ENCODE results near the gene SHANK2.
A peak's percentile ranks its signal among the peaks of the same experiment; 100 is the strongest.
"Not testable (repeated sequence)": the region's sequence is repeated elsewhere in the genome, so short reads cannot be mapped to it uniquely, and the experiment has no call there.

The SHANK2 gene

DNA sequence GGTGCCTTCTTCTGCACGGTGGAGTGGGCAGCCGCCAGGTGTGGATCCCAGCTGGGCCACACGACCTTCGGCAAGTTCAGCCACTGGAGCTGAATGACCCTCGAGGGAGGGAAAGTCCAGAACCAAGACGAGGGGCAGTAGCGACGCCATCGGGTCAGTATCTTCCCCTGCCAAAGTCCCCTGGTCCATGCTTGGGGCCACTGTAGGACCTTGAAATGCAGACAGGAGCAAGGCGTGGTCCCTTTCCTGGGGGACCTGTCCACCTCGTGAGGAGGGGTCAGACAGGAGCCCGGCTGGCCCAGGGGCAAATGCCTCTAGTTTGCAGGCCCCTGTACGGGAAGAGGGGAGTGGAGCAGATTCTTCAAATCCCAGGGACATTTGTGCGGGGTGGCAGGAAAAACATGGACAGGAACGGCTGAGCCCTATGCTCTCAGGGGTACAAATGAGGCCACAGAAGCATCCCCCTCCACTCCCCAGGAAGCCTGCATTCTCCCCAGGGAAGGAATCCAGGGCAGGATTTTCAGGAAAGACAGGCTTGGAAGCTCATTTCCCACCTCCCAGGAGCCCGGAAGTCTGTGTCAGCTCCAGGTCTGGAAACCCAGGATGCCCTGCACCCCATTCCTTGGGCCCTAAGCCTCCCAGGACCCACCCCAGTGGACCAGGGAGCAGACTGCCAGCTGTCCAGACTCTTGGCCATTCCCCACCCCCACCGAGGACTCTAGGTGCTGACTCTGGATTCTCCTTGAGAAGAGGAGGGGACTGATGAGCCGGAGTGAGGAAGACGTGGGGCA, 6.6 kb downstream of the SHANK2 start:
- no peak for DNase-seq

- no peak for DNase-seq
These were observed 8.1 kb downstream of the SHANK2 start for GRCh38 chr11:71244116-71244810.

DNA sequence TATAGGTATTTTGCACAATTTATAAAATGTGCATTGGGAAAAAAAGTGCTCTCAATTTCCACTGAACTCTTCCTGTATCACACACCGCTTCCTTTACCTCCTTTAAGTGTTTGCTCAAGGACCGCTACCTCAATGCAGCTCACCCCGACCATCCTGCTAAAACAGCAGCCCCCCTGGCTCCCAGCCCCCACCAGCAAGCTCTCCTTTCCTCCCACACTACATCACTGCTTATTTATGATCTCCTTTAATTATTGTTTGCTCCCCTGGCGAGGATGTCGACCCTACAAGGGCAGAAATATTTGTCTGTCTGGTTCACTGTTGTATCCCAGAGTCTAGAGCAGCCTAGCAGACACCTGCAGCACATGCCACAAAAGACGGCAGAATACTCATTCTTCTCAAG, 10.0 kb downstream of the SHANK2 start:
- DNase-seq, result no peak

DNA sequence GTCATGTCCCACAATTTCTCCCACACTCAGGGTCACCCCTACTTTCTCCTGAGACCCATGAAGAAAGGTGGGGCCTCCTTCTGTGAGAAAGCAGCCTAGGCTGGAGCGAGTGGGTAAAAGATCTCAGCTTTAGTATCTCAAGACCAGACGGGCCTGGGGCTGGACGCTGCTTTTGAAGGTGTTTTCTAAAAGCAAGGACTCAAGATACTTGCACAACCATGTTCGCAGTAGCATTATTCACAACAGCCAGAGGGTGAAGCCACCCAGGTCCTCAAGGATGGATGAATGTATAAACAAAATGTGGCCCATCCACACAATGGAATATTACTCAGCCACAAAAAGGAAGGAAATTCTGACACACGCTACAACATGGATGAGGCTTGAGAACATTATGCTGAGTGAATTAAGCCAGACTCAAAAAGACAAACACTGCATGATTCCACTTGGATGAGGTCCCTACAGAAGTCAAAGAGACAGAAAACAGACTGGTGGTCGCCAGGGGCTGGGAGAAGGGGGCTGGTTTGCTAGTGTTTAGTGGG, 10.6 kb downstream of the SHANK2 start:
- DNase-seq, result no peak

- DNase-seq, result peak in 9 of 51 donors; percentile 5 to 60 (median 40)
These were observed 11.3 kb downstream of the SHANK2 start for GRCh38 chr11:71240865-71241691.

DNA sequence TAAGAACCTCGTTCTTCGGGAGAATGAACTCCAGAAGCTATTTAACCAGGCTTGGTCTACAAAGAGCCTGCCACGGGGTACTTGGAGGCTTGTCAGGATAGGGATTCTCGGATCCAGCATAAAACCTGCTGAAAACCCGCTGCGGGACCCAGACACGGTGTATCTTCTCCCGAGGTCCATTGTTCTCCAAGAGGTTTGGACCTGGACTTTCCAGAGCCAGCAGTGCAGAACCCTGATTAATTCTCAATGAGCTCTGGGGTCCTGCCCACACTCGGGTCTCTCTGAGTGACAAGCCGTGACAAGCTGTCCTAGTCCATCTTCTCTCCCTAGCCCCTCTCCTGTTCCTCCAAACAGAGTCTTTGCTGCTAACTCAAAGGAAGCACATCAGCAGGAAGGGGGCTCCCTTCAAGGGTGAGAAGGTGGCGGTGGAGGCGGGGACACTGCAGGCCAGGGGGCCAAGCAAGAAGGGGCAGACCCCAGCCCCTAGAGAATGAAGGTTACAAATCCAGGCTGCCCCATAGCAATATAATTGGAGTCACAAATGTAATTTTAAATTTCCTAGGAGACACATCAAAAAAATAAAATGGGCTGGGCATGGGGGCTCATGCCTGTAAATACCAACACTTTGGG, 12.2 kb downstream of the SHANK2 start:
- no peak for DNase-seq

GRCh38 chr11:71239581-71239980, 12.8 kb downstream of the SHANK2 start:
- no peak for DNase-seq

GRCh38 chr11:71238941-71239340, 13.4 kb downstream of the SHANK2 start:
- DNase-seq, result no peak

DNA sequence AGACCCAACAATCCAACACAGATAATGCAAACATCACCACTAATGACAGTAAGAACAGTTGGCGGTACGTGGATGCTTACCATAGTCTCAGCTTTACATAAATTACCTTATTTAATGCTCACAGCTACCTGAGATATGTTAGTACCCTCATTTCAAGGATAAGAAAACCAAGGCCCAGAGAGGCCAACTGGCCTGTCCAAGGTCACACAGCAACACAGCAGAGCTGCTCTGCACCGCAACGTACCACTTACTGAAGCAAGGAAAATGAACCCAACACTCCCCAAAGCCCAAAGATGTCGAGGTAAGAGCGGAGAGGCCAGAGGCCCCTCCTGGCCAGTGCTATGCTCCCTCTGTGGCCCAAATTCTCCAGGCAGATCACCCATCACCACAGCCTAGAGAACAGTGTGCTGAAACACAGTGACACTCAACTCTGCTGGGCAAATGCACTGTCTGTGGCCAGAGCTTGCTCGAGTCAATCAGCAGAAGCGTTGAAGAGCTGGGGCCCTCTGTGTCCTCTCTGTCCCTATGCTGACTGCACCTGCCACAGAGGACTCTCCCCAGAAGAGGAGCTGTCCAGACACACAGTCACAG, 14.0 kb downstream of the SHANK2 start:
- no peak for DNase-seq

- no peak for DNase-seq
These were observed 14.5 kb downstream of the SHANK2 start for GRCh38 chr11:71237853-71238252.

DNA sequence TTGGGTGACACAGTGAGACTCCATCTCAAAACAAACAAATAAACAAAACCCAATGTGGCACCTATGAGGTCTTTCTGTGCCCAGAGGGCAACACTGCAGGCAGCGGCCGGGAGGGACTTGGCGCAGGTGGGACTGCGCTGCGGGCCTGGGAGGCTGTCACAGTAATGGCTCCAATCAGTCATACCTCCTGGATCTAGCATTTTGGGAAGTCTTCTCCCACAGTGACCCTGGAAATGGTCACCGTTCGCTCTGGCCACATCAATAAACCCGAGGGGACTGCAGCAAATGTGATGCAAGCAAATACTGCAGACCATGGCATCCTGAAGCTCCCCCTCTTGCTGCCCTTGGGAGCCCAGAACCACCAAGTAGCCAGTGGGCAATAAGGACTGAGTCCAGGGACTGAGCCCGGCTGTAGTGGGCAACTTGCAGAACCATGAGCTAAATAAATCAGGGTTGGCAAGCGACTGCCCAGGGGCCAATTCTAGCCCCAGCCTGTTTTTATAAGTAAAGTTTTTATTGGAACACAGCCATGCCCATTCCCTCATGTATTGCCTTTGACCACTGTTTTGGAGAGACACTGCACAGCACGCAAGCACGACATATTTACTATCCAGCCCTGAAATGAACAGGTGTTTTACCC, 15.4 kb downstream of the SHANK2 start:
- no peak for DNase-seq

DNA sequence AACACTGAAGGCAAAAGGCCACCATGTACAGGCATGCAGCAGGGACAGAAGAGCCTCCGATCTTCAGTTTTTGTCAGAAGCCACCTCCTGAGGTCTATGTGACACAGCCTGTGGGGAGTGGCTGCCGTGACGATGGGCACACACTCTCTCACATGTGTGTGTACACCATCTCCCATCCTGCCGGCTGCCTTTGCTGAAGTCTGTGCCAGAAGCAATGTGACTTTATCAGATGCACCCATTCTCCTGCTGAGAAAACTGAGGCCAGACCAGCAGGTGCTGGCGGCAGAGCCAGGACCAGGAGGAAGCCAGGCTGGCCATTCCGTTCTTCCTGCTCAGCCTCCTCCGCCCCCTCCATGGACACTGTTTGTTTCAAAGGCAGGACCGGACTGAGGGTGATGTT, 16.7 kb downstream of the SHANK2 start:
- DNase-seq, result no peak

DNA sequence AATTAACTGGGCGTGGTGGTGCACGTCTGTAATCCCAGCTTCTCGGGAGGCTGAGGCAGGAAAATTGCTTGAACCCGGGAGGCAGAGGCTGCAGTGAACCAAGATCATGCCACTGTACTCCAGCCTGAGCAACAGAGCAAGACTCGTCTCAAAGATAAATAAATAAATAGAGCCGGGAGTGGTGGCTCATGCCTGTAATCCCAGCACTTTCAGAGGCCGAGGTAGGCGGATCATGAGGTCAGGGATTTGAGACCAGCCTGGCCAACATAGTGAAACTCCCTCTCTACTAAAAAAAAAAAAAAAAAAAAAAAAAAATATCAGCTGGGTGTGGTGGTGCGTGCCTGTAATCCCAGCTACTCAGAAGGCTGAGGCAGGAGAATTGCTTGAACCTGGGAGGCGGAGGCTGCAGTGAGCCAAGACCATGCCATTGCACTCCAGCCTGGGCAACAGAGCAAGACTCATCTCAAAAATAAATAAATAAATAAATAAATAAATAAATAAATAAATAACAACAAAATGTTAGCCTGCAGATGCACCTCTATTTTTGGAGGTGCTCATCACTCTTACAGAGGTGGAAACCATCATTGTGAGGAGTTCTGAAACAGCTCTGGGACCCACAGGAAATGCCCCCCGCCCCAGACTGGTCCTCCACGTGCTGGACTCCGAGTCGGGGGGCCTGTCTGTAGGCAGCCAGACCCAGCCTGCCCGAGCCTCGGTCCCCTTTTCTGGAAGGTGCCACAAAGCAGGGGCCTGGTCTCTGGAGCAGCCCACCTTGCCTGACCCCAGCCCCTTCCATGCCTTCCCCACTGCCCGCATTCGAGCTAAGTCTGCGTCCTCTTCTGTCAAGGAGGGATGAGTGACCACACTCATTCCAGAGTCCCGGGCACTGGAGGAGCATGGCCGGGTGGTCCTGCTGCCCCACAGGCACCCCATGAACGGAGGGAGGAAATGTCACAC, 18.2 kb downstream of the SHANK2 start:
- not testable (repeated sequence) for DNase-seq

GRCh38 chr11:71232364-71232763, 20.0 kb downstream of the SHANK2 start:
- no peak for DNase-seq

DNA sequence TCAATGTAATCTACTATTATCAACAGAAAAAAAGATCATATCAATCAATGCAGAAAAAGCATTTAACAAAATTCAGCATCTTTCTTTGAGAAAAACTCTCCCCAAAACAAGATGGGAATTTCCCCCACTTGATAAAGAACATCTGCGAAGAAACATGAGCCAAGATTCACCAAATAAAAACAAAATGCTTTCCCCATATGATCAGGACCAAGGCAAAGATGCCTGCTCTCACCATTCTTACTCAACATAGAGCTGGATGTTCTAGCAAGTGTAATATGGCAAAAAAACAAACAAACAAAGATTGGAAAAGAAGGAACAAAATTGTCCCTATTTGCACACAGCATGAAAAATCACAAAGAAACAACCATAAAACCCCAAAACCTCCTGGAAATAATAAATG, 23.4 kb downstream of the SHANK2 start:
- no peak for DNase-seq

- DNase-seq, result no peak
These were observed 25.2 kb downstream of the SHANK2 start for GRCh38 chr11:71227058-71227659.

GRCh38 chr11:71223671-71224660, 28.4 kb downstream of the SHANK2 start:
- DNase-seq, result no peak

- no peak for DNase-seq
These were observed 29.3 kb downstream of the SHANK2 start for GRCh38 chr11:71223081-71223405.
